GM12872 (cell line): Measurements from ENCODE around the gene FBXL7.

Experiments used
- TF ChIP-seq, protein P1 (sequence below): IDR thresholded peaks from 3 replicates; pipeline ENCODE4 v1.5.1; 2011; ENCODE audit warnings: low read depth, mild to moderate bottlenecking, low read length, moderate library complexity; ENCODE audit not compliant: insufficient read depth

The FBXL7 gene

DNA sequence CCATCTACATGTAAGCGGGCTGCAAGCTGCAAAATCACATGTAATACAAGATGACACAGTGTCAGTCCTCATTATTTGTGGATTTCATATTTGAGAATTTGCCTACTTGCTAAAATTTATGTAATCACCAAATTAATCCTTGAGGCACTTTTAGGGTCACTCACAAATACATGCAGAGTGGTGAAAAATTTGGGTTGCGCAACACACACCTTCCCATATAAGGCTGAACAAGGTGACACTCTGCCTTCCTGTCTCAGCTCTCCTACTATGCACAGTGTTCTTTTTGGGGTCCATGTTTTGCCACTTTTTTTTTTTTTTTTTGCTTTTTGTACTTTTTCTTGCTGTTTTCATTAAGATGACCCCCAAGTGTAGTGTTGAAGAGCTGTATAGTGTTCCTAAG lies 111.0 kb downstream of the FBXL7 start:
- TF ChIP-seq, protein P1, sequence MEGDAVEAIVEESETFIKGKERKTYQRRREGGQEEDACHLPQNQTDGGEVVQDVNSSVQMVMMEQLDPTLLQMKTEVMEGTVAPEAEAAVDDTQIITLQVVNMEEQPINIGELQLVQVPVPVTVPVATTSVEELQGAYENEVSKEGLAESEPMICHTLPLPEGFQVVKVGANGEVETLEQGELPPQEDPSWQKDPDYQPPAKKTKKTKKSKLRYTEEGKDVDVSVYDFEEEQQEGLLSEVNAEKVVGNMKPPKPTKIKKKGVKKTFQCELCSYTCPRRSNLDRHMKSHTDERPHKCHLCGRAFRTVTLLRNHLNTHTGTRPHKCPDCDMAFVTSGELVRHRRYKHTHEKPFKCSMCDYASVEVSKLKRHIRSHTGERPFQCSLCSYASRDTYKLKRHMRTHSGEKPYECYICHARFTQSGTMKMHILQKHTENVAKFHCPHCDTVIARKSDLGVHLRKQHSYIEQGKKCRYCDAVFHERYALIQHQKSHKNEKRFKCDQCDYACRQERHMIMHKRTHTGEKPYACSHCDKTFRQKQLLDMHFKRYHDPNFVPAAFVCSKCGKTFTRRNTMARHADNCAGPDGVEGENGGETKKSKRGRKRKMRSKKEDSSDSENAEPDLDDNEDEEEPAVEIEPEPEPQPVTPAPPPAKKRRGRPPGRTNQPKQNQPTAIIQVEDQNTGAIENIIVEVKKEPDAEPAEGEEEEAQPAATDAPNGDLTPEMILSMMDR = no peak

DNA sequence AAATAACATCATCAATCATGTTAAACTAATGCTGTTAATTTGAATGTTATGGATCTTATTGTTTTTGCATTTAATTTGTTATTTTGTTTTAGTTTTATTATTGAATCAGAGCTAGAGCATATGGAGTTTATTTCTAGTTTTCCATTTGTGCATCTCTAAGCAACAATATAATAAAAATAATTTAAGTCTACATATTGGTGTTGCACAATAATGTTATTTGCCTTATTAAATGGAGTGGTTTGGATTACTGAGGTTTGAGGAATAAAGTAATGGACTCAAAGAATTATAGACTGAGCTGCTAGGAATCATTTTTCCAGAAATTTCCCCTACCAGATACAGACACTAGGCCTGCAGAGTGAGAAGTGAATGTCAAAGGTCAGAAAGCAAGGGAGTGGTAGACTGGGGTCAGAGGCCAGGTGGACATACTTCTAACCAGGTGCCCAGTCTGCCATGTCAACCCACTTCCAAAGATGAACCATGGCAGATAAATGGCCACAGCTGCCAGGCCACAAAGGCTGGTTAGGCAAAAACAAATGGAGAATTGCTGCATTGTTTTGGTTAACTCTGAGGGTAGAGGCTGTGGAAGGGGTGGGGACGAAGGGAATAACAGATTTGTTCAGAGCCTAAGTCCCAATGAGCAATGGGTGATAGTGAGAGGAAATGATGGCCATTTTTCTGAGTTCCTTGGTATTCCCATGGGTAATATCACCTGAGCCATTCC lies 113.1 kb downstream of the FBXL7 start:
- TF ChIP-seq, protein P1 = no peak

DNA sequence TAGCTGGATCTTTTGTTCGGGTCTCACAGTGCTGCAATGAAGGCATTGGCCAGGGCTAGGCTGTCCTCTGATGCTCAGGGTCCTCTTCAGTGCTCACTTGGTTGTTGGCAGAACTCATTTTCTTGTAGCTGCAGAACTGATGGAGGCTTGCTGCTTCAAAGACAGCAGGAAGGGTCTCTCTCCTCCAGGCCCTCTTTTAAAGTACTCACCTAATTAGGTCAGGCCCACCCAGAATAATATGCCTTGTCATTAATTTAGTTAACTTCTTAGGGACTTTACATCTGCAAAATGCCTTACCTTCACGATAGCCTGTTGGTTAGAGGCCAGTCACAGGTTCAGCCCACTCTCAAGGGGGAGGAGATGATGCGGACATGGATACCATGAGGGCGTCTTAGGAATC lies 114.7 kb downstream of the FBXL7 start:
- TF ChIP-seq, protein P1 = no peak

DNA sequence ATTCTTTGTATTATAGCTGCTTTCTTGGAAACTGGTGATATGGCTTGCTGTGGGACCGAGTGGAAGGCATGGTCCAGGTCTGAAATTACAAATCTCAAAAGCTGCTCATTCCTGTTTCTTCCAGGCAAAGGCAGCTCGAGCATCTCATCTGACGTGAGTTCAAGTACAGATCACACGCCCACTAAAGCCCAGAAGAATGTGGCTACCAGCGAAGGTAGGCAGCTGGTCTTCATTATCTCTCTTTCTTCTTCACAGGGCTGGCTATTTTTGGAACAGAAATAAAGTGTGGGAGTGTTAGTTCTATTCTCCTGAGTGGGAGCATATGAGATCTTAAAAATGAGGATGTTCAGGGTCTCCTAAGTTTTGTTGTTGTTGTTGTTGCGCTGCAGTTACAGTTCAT lies 115.9 kb downstream of the FBXL7 start:
- TF ChIP-seq, protein P1 = no peak

DNA sequence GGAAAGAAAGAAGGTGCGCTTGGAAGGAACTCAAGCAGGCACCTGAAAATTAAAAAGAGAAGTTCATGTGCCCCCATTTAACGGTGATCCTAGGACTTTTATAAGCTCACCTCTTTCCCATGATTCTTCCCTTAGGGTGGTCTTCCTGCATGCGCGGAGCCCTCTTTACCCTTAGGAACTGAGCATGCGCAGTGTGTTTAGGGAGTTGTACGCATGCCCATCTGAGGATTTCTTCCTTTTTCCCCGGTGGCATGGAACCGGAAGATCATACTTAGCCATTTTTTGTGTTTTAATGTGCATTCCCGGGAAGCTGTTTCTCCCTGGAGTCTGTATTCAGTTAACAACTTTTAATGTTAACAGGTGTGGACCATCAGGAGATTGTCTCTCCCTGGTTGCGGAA lies 119.0 kb downstream of the FBXL7 start:
- TF ChIP-seq, protein P1 = no peak

DNA sequence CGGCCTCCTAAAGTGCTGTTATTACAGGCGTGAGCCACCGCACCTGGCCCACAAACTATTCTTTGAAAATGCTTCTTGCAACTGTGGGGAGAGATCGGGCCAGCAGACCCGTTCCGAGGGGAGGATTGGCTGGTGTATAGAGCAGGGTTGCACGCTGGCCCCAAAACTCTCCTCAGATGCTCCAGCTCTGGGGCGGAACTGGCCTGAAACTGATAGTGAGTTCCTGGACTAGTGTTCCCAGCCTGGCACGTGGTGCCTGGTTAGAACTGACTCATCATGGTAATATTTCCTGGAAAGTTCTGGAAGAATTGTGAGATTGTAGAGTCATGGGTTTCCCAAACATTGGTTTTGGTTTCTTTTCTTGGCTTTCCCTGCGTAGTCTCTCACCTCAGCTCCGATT lies 120.5 kb downstream of the FBXL7 start:
- TF ChIP-seq, protein P1 = no peak

DNA sequence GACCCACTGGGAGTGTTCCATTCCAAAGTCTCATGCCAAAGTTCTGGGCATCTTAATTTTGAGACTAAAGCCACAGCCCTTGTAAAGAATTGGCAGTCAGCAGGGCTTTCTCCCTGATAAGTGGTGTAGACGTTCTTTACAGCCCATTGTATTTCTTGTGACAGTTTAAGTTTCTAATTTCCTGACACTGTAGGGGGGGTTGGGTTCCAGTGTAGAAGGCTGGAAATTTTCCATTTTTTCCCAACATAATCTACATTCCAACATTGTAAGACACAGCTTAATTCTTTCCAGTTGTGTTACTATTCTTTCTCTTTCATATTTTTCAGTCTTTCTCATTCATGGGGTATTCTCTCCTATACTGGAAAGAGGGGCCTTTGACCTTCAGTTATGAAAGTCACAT lies 121.1 kb downstream of the FBXL7 start:
- TF ChIP-seq, protein P1 = no peak
